Panc1 (cell line): ENCODE results near the gene TRIM2.

Source experiments
- SIN3A ChIP-seq: IDR thresholded peaks from 2 replicates; pipeline ENCODE4 v1.6.1; 2012; ENCODE audit warnings: low read depth, mild to moderate bottlenecking, low read length, moderate library complexity, borderline replicate concordance; ENCODE audit not compliant: insufficient read depth
- TCF7L2 ChIP-seq: IDR thresholded peaks from 2 replicates; pipeline ENCODE4 v1.6.1; 2011; ENCODE audit warnings: mild to moderate bottlenecking, low read depth, low read length, inconsistent platforms
- TF ChIP-seq, protein P1 (sequence below): fragments of 450-650 bp; IDR thresholded peaks from 2 replicates; pipeline ENCODE4 v1.5.1; 2017; ENCODE audit warnings: mild to moderate bottlenecking

DNA sequence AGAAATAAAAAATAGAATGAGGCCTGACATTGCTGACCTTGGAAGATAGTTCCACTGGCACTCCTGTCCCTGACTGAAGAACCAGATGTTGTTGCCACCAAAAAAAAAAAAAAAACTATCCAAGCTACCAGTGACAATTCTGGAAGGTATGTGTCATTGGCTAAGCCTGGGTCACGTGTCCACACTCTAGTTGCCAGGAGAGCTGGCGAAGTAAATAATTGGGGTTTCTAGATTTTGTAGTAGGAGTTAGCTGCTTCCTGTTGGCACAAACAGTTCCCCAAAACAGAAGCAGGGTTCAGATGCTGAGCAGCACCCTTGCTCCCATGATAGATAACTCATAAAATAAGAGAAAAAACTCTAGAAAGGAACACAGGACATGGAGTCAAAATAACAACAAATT, 160.8 kb downstream of the TRIM2 start:
- TF ChIP-seq, protein P1, sequence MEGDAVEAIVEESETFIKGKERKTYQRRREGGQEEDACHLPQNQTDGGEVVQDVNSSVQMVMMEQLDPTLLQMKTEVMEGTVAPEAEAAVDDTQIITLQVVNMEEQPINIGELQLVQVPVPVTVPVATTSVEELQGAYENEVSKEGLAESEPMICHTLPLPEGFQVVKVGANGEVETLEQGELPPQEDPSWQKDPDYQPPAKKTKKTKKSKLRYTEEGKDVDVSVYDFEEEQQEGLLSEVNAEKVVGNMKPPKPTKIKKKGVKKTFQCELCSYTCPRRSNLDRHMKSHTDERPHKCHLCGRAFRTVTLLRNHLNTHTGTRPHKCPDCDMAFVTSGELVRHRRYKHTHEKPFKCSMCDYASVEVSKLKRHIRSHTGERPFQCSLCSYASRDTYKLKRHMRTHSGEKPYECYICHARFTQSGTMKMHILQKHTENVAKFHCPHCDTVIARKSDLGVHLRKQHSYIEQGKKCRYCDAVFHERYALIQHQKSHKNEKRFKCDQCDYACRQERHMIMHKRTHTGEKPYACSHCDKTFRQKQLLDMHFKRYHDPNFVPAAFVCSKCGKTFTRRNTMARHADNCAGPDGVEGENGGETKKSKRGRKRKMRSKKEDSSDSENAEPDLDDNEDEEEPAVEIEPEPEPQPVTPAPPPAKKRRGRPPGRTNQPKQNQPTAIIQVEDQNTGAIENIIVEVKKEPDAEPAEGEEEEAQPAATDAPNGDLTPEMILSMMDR, result no peak
- TF ChIP-seq SIN3A, result no peak
- TF ChIP-seq TCF7L2, result no peak
